ENCODE results near the gene NRXN3. TPM values are rescaled to one million over a fixed set of nuclear protein-coding genes. Genes with fewer than 3 reads are reported as not detected.

The NRXN3 gene
- total and polyA plus RNA-seq, 2 experiments from 2014 or later: 5.7 to 7.1 TPM

DNA sequence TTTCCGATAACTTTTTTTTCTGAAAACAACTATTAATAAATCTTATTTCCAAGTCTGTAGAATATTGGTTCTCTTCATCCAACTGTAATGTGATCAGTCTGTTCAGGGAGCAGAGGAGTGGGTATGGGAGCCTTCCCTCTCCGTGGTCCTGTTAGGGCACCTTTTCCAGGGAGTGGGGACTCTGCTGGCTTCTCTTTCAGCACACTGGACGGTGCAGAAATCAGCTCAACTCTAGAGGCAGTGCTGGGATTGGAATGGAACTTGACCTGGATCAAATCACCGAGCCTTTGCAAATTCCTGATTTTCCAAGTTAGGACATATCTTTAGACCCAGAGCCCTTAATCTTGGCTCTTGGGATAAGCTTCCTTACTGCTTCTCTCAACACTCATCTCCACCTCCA is 1410.7 kb downstream of the NRXN3 start:
- no peaks in the 10 kb centered on the region for H3K9me3 ChIP-seq (ENCODE audit: low read depth)

DNA sequence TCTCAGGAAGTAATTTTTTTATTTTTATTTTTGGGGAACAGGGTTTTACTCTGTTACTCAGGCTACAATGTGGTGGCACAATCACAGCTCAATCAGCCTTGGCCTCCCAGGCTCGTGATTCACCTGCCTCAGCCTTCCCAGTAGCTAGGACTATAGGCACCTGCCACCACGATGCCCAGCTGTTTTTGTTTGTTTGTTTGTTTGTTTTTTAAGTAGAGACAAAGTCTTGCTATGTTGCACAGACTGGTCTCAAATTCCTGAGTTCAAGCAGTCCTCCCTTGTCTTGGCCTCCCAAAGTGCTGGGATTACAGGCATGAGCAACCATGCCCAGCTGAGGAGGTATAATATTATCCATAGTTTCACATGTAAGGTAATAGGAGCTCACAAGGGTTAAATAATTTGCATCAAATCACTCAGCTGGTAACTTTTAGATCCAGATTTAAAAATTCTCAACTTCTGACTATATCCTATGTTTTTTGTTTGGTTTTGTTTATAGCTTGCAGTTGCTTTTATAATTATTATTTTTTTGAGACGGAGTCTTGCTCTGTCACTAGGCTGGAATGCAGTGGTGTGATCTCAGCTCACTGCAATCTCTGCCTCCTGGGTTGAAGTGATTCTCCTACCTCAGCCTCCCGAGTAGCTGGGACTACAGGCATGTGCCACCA is 1411.9 kb downstream of the NRXN3 start:
- DNase-seq (ENCODE audit: low spot score): no peak
- H3K27ac ChIP-seq: no peak overlapping the region
- no peaks in the 10 kb centered on the region for H3K9me2 ChIP-seq (replicated peaks; ENCODE audit: insufficient read depth)
- no peak overlapping the region for H3K4me3 ChIP-seq
- no peaks in the 10 kb centered on the region for H3K9me3 ChIP-seq (ENCODE audit: low read depth)
- H3K79me2 ChIP-seq: no peaks in the 10 kb centered on the region
- no peaks in the 10 kb centered on the region for H3K36me3 ChIP-seq (replicated peaks; ENCODE audit: insufficient read depth, low read depth)
- no peaks in the 10 kb centered on the region for H4K20me1 ChIP-seq (ENCODE audit: insufficient read depth, poor library complexity, severe bottlenecking)
- no peaks in the 10 kb centered on the region for H3K4me1 ChIP-seq (ENCODE audit: insufficient read depth)
- WGBS (ENCODE audit: low lambda C conversion rate, missing lambda C conversion rate): 70% methylated on average over 4 of the region's 4 CpGs
- H3K27me3 ChIP-seq: no peaks in the 10 kb centered on the region
- H2AFZ ChIP-seq: no peak overlapping the region
- TF ChIP-seq EZH2phosphoT487 (IDR thresholded peaks at IDR 0.05; ENCODE audit: low read depth, severe bottlenecking, unreplicated experiment) (no peak), EZH2 (IDR thresholded peaks at IDR 0.05; ENCODE audit: borderline replicate concordance) (no peak)
- TF ChIP-seq, protein P1, sequence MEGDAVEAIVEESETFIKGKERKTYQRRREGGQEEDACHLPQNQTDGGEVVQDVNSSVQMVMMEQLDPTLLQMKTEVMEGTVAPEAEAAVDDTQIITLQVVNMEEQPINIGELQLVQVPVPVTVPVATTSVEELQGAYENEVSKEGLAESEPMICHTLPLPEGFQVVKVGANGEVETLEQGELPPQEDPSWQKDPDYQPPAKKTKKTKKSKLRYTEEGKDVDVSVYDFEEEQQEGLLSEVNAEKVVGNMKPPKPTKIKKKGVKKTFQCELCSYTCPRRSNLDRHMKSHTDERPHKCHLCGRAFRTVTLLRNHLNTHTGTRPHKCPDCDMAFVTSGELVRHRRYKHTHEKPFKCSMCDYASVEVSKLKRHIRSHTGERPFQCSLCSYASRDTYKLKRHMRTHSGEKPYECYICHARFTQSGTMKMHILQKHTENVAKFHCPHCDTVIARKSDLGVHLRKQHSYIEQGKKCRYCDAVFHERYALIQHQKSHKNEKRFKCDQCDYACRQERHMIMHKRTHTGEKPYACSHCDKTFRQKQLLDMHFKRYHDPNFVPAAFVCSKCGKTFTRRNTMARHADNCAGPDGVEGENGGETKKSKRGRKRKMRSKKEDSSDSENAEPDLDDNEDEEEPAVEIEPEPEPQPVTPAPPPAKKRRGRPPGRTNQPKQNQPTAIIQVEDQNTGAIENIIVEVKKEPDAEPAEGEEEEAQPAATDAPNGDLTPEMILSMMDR (IDR thresholded peaks at IDR 0.05; ENCODE audit: poor library complexity): no peak
- no peak overlapping the region for H3K4me2 ChIP-seq

More for the DNA sequence above, 1410.7 kb downstream of the NRXN3 start:
- TF ChIP-seq EZH2 (IDR thresholded peaks at IDR 0.05; ENCODE audit: borderline replicate concordance): no peak
- TF ChIP-seq, protein P1 (IDR thresholded peaks at IDR 0.05; ENCODE audit: poor library complexity): no peak
- TF ChIP-seq EZH2phosphoT487 (IDR thresholded peaks at IDR 0.05; ENCODE audit: low read depth, severe bottlenecking, unreplicated experiment): no peak
- Histone ChIP-seq H3K27ac (no peak overlapping the region), H2AFZ (no peak overlapping the region), H3K4me1 (ENCODE audit: insufficient read depth) (no peaks in the 10 kb centered on the region), H3K4me3 (no peak overlapping the region), H3K27me3 (no peaks in the 10 kb centered on the region), H3K36me3 (replicated peaks; ENCODE audit: insufficient read depth, low read depth) (no peaks in the 10 kb centered on the region), H3K4me2 (no peak overlapping the region), H4K20me1 (ENCODE audit: insufficient read depth, poor library complexity, severe bottlenecking) (no peaks in the 10 kb centered on the region), H3K9me2 (replicated peaks; ENCODE audit: insufficient read depth) (no peaks in the 10 kb centered on the region), H3K79me2 (no peaks in the 10 kb centered on the region)
- 77% methylated on average over 4 of the region's 4 CpGs for WGBS (ENCODE audit: low lambda C conversion rate, missing lambda C conversion rate)
- no peak for DNase-seq (ENCODE audit: low spot score)

DNA sequence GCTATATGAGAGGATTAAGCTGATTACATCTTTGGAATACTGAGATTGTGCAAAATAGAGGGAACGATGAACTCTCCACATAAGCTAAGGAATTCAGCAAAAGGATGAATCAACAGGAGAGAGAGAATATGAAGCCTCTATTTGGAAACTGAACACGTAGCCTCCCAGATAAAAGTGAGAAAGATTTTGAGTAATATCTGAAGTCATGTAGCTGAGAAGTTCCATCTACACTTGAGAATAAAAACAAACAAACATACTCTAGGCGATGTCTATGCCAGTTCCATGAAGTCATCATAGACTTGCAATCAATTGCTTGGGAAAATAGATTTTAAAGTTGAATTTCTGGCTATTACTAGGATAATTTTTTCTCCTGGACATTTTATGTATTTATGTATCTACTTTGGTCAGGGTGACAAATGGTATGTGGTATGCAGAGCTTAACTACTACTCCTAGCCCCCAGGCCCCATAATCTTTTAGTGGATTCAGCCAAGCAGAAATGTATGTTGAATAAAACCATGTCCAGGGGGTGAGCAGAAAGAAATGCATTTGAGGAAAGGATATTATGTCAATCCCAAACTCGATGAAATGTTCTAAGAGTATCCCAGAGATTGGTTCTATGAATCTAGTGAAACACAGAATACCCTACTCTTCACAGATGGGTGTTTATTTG is 1413.7 kb downstream of the NRXN3 start:
- H3K4me2 ChIP-seq: no peak overlapping the region

More for the DNA sequence above, 1413.7 kb downstream of the NRXN3 start:
- Histone ChIP-seq H2AFZ (no peak overlapping the region), H3K9me3 (ENCODE audit: low read depth) (no peaks in the 10 kb centered on the region), H4K20me1 (ENCODE audit: insufficient read depth, poor library complexity, severe bottlenecking) (no peaks in the 10 kb centered on the region), H3K27ac (peak overlapping the region; percentile 11), H3K36me3 (replicated peaks; ENCODE audit: insufficient read depth, low read depth) (no peaks in the 10 kb centered on the region), H3K4me1 (ENCODE audit: insufficient read depth) (no peaks in the 10 kb centered on the region), H3K27me3 (no peaks in the 10 kb centered on the region), H3K79me2 (no peaks in the 10 kb centered on the region), H3K4me3 (no peak overlapping the region), H3K9me2 (replicated peaks; ENCODE audit: insufficient read depth) (no peaks in the 10 kb centered on the region)
- no peak for TF ChIP-seq EZH2 (IDR thresholded peaks at IDR 0.05; ENCODE audit: borderline replicate concordance)
- TF ChIP-seq, protein P1 (IDR thresholded peaks at IDR 0.05; ENCODE audit: poor library complexity): no peak
- no peak for TF ChIP-seq EZH2phosphoT487 (IDR thresholded peaks at IDR 0.05; ENCODE audit: low read depth, severe bottlenecking, unreplicated experiment)
- 84% methylated on average over 4 of the region's 4 CpGs for WGBS (ENCODE audit: low lambda C conversion rate, missing lambda C conversion rate)
- DNase-seq (ENCODE audit: low spot score): no peak
